Psoas muscle (tissue), 8 donors: Measurements from ENCODE around the gene HERC3. TPM values are rescaled to one million over a fixed set of nuclear protein-coding genes. Genes with fewer than 3 reads are reported as not detected.
A peak's percentile ranks its signal among the peaks of the same experiment; 100 is the strongest.

Experiments
- ATAC-seq, 4 donors: fragments of 200-7000 bp; cut with Tn5 transposase; one replicate each; pipeline ENCODE4 v1.9.1; 2020; ENCODE audit warnings: moderate library complexity in 3 of 4, mild to moderate bottlenecking in 2 of 4
- DNase-seq, 2 donors: peaks; one replicate each; pipeline ENCODE4 v3.0.0-alpha.2; 2020
- H3K27ac ChIP-seq: fragments of 200-600 bp; one replicate; pipeline ENCODE4 v1.8.0; 2022
- H3K27me3 ChIP-seq, 3 donors: fragments of 200-600 bp in 1 of 3; one replicate each; pipeline versions ENCODE4 v1.6.1 to v1.8.0; 2013 to 2022; ENCODE audit warnings: low read length in 2 of 3, mild to moderate bottlenecking in 2 of 3, moderate library complexity in 1 of 3; ENCODE audit not compliant: insufficient read depth in 3 of 3
- H3K36me3 ChIP-seq, 2 donors: fragments of 200-600 bp in 1 of 2; one replicate each; pipeline versions ENCODE4 v1.6.1 to v1.8.0; 2013 to 2022; ENCODE audit warnings: low read depth in 1 of 2, mild to moderate bottlenecking in 1 of 2, moderate library complexity in 1 of 2; ENCODE audit not compliant: insufficient read depth in 1 of 2
- H3K4me1 ChIP-seq: fragments of 200-600 bp; one replicate; pipeline ENCODE4 v1.8.0; 2022
- H3K4me3 ChIP-seq: fragments of 200-600 bp; one replicate; pipeline ENCODE4 v1.8.0; 2022; ENCODE audit warnings: mild to moderate bottlenecking
- H3K9me3 ChIP-seq: fragments of 200-600 bp; one replicate; pipeline ENCODE4 v1.8.0; 2022
- CTCF ChIP-seq: fragments of 200-600 bp; IDR thresholded peaks from one replicate; pipeline ENCODE4 v1.8.0; 2022; ENCODE audit warnings: antibody characterized with exemption
- WGBS, 3 donors: extraction: QIAGEN DNeasy Blood & Tissue Kit; methylation state at CpG; one replicate each; pipeline versions ENCODE4 v1.1.6 to v1.1.7; 2013; 5-methylcytosine and 5-hydroxymethylcytosine counted together
- intact Hi-C, 2 donors: fragments of 100-400 bp; cut with DNase I; formaldehyde crosslinking; loops; one replicate each; pipeline versions ENCODE4 v1.11.0 to v1.14.2; 2022
- polyA plus RNA-seq, 3 donors: library from polyadenylated mRNA; stranded (reverse); fragments of 200-250 nt; gene quantifications; one replicate each; pipeline ENCODE4 v1.2.3, GENCODE V29; 2013
- total RNA-seq, 4 donors: library from RNA; stranded (reverse); fragmentation: NEBNext Ultra II Directional in 2 of 4; extraction: Animal tissue kit (Norgen Biotek cat#: 25700) in 2 of 4; gene quantifications; one replicate each; pipeline versions ENCODE4 v1.2.1 to v1.2.4, GENCODE V29; 2021 to 2023
- donor health status: healthy with polysubstance abuse.
- donor health status: DM: no; HTN: no; CAD: no; lungs with moderate emphysema.
- donor health status: Bipolar disorder and iron deficiency.
- donor health status: healthy.
- donor health status: DM: yes; HTN: yes; CAD: no.
- donor health status: DM: no; HTN: no; CAD: no.
- donor health status: DM: no; HTN: no; CAD: no.
- donor health status: DM: yes; HTN: yes; CAD: no.

HERC3 gene
- total and polyA plus RNA-seq, 7 donors, result 9.5 to 35.8 (median 20.4) TPM

GRCh38 chr4:88728146-88728545, 135.9 kb downstream of the HERC3 start:
- DNase-seq (peak; percentile 24 to 69), ATAC-seq (peak; percentile 41 to 78 (median 66))
- H3K27ac ChIP-seq, result peak overlapping the region; percentile 56
- H3K4me3 ChIP-seq, result no peak overlapping the region
- H3K27me3 ChIP-seq, result no peaks in the 10 kb centered on the region
- WGBS, 3 donors, result 35 to 45% (median 41%) methylated on average over 6 of the region's 6 CpGs
- H3K9me3 ChIP-seq, result no peaks in the 10 kb centered on the region
- H3K36me3 ChIP-seq, result peaks cover 6 to 90% of the 10 kb centered on the region in 2 donors
- intact Hi-C loops, result no loop called here
- TF ChIP-seq CTCF, result no peak
- H3K4me1 ChIP-seq, result peaks cover 53% of the 10 kb centered on the region

GRCh38 chr4:88729146-88729760, 137.0 kb downstream of the HERC3 start:
- 50 to 62% (median 58%) methylated on average over 6 of the region's 6 CpGs for WGBS, 3 donors
- Histone ChIP-seq H3K9me3 (no peaks in the 10 kb centered on the region), H3K27ac (peak overlapping the region; percentile 56), H3K27me3 (no peaks in the 10 kb centered on the region), H3K36me3 (peaks cover 6 to 96% of the 10 kb centered on the region in 2 donors), H3K4me3 (no peak overlapping the region), H3K4me1 (peaks cover 49% of the 10 kb centered on the region)
- no peak for TF ChIP-seq CTCF
- intact Hi-C loops, result no loop called here
- DNase-seq (no peak), ATAC-seq (peak; percentile 55 to 86 (median 62))

- no peak for ATAC-seq
Measured at GRCh38 chr4:88730811-88731210, 138.5 kb downstream of the HERC3 start.

GRCh38 chr4:88731381-88731780, 139.1 kb downstream of the HERC3 start:
- 89 to 94% (median 94%) methylated on average over 4 of the region's 4 CpGs for WGBS, 3 donors
- Histone ChIP-seq H3K4me3 (no peak overlapping the region), H3K27ac (no peak overlapping the region), H3K36me3 (peaks cover 6 to 87% of the 10 kb centered on the region in 2 donors), H3K27me3 (no peaks in the 10 kb centered on the region), H3K9me3 (no peaks in the 10 kb centered on the region), H3K4me1 (peaks cover 55% of the 10 kb centered on the region)
- ATAC-seq (no peak), DNase-seq (no peak)
- TF ChIP-seq CTCF, result no peak
- intact Hi-C loops, result no loop called here

More at GRCh38 chr4:88730811-88731210, 138.5 kb downstream of the HERC3 start:
- no peak for TF ChIP-seq CTCF
- 91 to 95% (median 95%) methylated on average over 5 of the region's 5 CpGs for WGBS, 3 donors
- DNase-seq, result no peak
- intact Hi-C loops, result no loop called here
- Histone ChIP-seq H3K4me1 (peaks cover 49% of the 10 kb centered on the region), H3K4me3 (no peak overlapping the region), H3K27me3 (no peaks in the 10 kb centered on the region), H3K27ac (no peak overlapping the region), H3K9me3 (no peaks in the 10 kb centered on the region), H3K36me3 (peaks cover 6 to 93% of the 10 kb centered on the region in 2 donors)
